ENCODE data around the gene JARID2. TPM values are rescaled to one million over a fixed set of nuclear protein-coding genes. Genes with fewer than 3 reads are reported as not detected.

JARID2 gene
- total and polyA plus RNA-seq, 9 of the 15 experiments (the other 6 are each of a cell fraction or from before 2014, with no cell fraction given): 5.0 to 29.0 (median 15.6) TPM

- intact Hi-C loops (cut with micrococcal nuclease) (no loop called here), in situ Hi-C loops (cut with MboI) (no loop called here)
- POLR2A ChIA-PET: interaction anchor here (0.9 to 1.3 kb wide), 5 partner anchors 9 to 262 kb away, joined by 3 to 4 read pairs (median 3); no protein-coding TSS in a partner anchor
- Histone ChIP-seq H3K27ac (ENCODE audit: extremely low read depth, low read depth, low read length) (no peak overlapping the region), H3K9me3 (replicated peaks; ENCODE audit: control insufficient read depth, insufficient read depth, low read depth, low read length) (no peaks in the 10 kb centered on the region), H4K20me1 (replicated peaks; ENCODE audit: control insufficient read depth, insufficient read depth, low read length) (peaks cover 37% of the 10 kb centered on the region), H3K9me1 (ENCODE audit: control insufficient read depth, insufficient read depth, low read length) (no peaks in the 10 kb centered on the region), H3K4me1 (replicated peaks in 1 of 2; ENCODE audit: control insufficient read depth in 2 of 2, insufficient read depth in 2 of 2, low read length in 2 of 2) (peaks cover 0 to 12% of the 10 kb centered on the region in 2 experiments; a peak in 4 of 5 replicates), H3K9ac (ENCODE audit: insufficient read depth in 1 of 2, low read depth in 2 of 2, low read length in 2 of 2) (no peak overlapping the region), H2AFZ (ENCODE audit: low read depth, low read length) (no peak overlapping the region), H3K4me2 (ENCODE audit: insufficient read depth, low read length) (no peak overlapping the region), H3K4me3 (no peak overlapping the region), H3K36me3 (ENCODE audit: control insufficient read depth, insufficient read depth, low read length) (peaks cover 4% of the 10 kb centered on the region; the same call in 1 of the 3 replicates), H3K79me2 (ENCODE audit: control insufficient read depth, insufficient read depth, low read length) (peaks cover 94% of the 10 kb centered on the region), H3K27me3 (ENCODE audit: control insufficient read depth in 2 of 2, insufficient read depth in 2 of 2, low read length in 2 of 2) (no peaks in the 10 kb centered on the region)
- TF ChIP-seq MAFF (IDR thresholded peaks at IDR 0.05; ENCODE audit: low read length): no peak
- no peak for TF ChIP-seq ETS2 (tag; IDR thresholded peaks at IDR 0.05; ENCODE audit: borderline replicate concordance, poor library complexity, severe bottlenecking)
- no peak for TF ChIP-seq ELF2 (CRISPR knock-in tag; IDR thresholded peaks at IDR 0.05)
- TF ChIP-seq GMEB1 (CRISPR knock-in tag; IDR thresholded peaks at IDR 0.05): no peak
- TF ChIP-seq EWSR1 (IDR thresholded peaks at IDR 0.05; ENCODE audit: borderline replicate concordance, low read depth, partially characterized antibody): no peak
- no peak for TF ChIP-seq FOXJ2 (tag; IDR thresholded peaks at IDR 0.05)
- no peak for TF ChIP-seq SAP30 (IDR thresholded peaks at IDR 0.05; ENCODE audit: borderline replicate concordance, insufficient read depth, low read depth, low read length, poor library complexity, severe bottlenecking)
- TF ChIP-seq SOX6 (IDR thresholded peaks at IDR 0.05): no peak
- TF ChIP-seq SMAD3 (CRISPR knock-in tag; conservative IDR thresholded peaks at IDR 0.05): no peak
- no peak for TF ChIP-seq FOXO4 (CRISPR knock-in tag; IDR thresholded peaks at IDR 0.05)
- TF ChIP-seq ERF (CRISPR knock-in tag; IDR thresholded peaks at IDR 0.05): no peak
- TF ChIP-seq SLC30A9 (CRISPR knock-in tag; IDR thresholded peaks at IDR 0.05): no peak
- TF ChIP-seq CTCF (IDR thresholded peaks at IDR 0.05 in 2 of 3, conservative IDR thresholded peaks at IDR 0.05 in 1 of 3; ENCODE audit: insufficient read depth in 2 of 3, low read depth in 1 of 3, low read length in 3 of 3): no peak
- no peak for FAIRE-seq
- no TSS peak for BruUV-seq (replicated peaks)
- 81% methylated on average over 5 of the region's 5 CpGs for WGBS (ENCODE audit: insufficient coverage, low coverage, missing lambda C conversion rate)
- CTCF ChIA-PET (ENCODE audit: low intra/inter-chr PET ratio): no interaction called here
- ATAC-seq: no peak
- no peak for DNase-seq (ENCODE audit: extremely low read depth in 1 of 4, low spot score in 3 of 4)
Measured at GRCh38 chr6:15349379-15349778, 103.5 kb downstream of the JARID2 start.

Data from K562 (cell line).